ENCODE data around the gene OOSP3.
"Not testable (repeated sequence)": the region's sequence is repeated elsewhere in the genome, so short reads cannot be mapped to it uniquely, and the experiment has no call there.

The OOSP3 gene, protein sequence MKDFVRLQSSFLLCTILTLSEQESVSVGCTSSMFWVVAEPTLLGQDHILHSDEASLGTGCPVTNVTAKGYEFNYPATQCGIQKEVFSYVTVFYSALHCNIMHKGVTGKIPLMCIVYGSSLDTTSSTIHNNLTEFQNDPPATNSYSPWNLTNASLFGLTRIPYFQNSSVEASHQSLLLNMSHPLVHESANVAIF

DNA sequence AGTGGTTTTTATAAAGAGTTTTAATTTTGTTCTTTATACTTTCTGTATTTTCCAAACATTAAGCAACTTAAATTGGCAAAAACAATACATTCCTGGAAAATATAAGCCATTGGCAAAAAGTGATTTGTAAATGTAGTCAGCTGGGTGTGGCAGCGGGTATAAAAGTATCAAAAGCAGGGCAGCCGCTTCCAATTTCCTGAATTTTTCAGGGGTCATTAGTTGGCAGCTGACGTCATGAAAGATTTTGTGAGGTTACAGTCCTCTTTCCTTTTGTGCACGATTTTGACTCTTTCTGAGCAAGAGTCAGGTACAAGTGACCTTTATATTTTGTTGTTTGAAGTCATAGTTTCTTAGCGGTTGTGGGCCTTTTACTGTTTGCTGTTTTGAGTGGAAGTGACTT, at the start of gene OOSP3:
Gene OOSP3 (plus strand): TSS at position 208 of the 400 bp plus-strand sequence. CDS start 27 bp downstream, at position 235.
- DNase-seq (ENCODE audit: low read depth in 2 of 3, low spot score in 2 of 3) = no peak

DNA sequence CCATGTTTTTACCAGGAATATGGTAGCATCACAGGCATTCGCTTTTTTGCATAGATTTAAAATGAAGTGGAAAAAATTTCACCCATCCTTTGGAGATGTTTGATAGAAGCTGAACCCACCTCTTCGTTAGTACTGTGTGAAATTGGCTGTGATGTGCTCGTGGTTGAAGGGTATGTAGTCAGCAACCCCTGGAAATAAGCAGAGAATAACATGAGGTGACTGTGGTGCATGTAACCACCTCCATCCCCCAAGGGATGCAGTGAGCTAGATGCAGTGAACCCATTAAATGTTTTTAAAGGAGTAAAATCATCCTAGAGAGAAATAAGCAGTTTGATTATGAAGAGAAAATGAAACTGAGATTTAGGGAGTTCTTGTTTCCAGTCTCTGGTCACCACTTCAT, 49.2 kb upstream of the OOSP3 start:
- no peak for DNase-seq (ENCODE audit: low read depth in 2 of 3, low spot score in 2 of 3)

DNA sequence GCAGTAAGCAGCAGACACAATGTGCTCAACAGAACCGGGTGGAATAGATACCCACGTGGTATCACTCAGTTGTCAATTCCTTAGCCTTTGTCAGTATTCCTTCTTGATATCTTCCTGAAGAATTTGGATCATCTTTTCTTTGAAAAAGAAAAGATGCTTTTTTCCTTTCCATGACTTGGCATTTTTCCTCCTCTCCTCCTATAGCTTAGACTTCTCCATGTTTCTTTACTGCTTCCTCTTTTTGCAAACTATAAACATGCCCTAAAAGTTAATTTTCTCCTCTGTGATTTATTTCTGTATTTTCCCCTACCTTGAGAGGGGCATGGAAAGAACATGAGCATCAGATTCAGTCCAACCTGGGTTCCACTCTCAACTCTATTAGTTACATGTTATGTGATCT, 45.0 kb upstream of the OOSP3 start:
- DNase-seq (ENCODE audit: low read depth in 2 of 3, low spot score in 2 of 3) = no peak

DNA sequence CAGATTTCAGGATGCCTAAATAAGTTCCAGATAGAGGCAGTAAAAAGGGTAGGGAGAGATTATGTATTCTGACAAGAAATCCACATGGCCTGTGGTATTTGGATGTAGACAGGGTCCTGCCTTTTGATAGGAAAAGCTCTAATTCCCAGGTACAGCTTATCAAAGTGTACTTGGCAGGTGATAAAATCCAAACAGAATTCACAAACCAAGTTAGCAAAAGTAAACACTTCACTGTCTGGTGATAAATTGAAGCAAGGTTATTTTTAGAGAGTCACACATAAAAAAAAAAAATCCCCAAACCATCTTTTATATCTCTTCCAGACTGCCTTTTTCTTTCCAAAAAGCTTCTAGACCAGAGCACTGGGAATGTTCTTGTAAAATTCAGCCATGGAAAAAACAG, 39.0 kb upstream of the OOSP3 start:
- DNase-seq (ENCODE audit: low read depth in 2 of 3, low spot score in 2 of 3) = no peak

DNA sequence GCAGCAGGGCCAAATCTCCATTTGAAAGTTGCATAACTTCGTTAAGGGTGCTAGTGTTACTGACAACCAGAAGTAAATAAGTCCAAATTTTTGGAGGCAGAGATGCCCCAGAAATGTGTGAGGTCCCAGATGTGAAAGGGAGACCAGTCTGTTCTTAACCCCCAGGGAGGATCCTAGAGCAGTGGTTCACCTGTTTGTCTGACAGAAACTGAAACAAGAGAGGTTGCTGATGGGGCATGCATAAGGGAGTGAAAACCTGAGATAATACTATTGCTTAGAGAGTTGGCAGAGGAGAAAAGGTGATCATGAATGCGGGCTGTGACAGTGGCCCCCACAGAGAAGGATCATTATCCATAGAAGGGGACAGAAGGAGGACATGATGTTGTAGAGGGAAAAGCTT, 37.1 kb upstream of the OOSP3 start:
- no peak for DNase-seq (ENCODE audit: low read depth in 2 of 3, low spot score in 2 of 3)

DNA sequence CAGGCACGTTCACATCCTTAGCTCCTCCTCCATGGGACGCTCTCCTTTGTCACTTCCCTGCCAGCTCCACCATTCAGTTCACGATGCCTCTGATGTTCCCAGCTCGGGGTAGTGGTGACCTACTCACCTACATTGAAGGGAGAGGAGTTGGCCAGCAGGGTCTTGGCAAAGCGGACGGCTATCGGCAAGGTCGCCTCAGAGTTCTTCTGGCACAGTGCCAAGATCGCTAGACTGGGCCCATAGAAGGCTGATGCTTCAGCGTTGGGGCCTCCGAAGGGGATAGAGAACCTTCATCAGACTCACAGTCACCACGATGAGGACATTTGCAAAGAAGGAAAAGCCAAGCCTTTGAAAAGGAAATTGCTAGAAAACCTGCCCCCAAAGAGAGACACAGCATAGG, 36.3 kb upstream of the OOSP3 start:
- DNase-seq (ENCODE audit: low read depth in 2 of 3, low spot score in 2 of 3) = no peak

DNA sequence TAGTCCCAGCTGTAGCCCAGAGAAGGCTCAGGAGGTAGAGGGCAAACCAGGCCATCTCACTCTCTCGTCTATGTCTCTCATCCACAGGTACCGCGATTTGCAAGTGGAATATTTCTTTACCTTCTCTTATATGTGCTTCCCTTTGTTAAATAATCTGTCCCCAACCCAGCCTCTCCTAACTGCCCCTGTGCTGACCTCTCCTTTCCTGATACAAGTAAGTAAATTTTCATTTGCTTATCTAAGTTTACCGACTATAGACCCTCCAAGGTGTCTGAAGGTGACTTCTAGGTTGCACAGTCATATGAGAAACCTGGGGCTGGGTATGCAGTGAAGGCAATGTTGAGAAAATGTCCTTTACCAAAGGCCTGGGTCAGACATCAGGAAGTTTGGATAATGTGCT, 33.2 kb upstream of the OOSP3 start, which contains the start of gene CBLIF:
Gene CBLIF (minus strand): TSS at position 101 of the 400 bp plus-strand sequence. CDS start 46 bp downstream, at position 55.
- DNase-seq (ENCODE audit: low read depth in 2 of 3, low spot score in 2 of 3) = no peak

DNA sequence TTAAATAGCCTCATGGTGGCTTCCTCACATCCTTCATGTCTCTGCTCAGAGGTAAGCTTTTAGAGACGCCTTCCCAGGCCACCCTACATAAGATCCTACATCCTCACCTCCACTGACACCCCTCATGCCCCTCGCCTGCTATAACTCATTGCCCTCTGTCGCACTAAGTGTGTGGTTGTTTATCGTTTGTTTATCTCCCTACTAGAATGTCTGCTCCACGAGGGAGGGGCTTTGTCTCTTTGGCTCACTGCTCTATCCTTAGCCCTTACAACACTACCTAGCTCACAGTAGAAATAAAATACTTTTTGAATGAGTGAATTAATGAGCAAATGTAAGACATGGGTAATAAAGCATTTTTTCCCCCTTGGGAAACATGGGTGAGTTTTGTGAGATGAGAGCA, 32.0 kb upstream of the OOSP3 start:
- no peak for DNase-seq (ENCODE audit: low read depth in 2 of 3, low spot score in 2 of 3)

DNA sequence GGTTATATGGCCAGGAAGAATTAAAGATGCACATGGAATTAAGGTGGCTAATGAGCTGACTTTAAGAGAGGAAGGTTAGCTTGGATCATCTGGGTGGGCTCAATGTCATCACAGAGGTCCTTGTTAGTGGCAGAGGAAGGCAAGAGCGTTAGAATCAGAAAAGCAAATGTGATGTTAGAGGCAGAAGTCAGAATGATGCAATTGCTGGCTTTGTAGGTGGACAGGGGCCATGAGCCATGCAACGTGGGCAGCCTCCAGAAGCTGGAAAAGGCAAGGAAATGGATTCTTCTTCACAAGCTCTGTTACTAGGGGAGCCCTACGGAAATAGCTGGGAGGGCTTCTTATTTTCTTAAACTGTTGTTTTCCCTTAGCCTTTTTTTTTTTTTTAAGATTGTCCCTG, 31.0 kb upstream of the OOSP3 start:
- no peak for DNase-seq (ENCODE audit: low read depth in 2 of 3, low spot score in 2 of 3)

DNA sequence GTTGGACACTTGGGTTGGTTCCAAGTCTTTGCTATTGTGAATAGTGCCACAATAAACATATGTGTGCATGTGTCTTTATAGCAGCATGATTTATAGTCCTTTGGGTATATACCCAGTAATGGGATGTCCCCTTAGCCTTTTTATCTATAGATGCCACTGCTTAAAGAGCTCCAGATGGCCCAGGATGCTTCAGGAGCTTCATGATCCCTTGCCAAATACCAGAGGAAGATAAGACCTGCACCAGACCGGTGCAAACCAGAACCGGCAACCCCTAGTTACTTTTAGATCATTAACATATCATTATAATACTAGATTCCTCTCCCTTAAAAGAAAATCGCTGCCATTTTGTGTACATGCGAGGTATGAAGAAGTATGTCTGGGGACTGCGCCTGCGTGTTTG, 30.1 kb upstream of the OOSP3 start:
- not testable (repeated sequence) for DNase-seq (ENCODE audit: low read depth in 2 of 3, low spot score in 2 of 3)

DNA sequence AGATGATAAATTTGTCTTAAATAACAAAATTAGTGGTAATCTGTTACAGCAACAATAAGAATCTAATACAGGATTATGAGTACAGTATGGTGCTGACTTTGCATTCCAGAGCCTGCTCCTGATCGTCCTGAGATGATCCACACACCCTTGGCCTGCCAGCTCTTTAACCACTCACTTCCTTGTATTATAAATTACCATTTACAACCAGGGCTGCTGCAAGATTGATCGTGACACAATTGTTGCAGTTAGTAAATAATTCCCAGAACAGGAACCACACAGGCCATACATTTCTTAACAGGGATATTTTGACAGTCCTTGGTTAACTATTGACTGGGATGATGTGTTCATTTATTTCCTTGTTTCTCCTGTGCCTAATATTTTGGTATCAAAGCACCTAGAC, 29.5 kb upstream of the OOSP3 start:
- no peak for DNase-seq (ENCODE audit: low read depth in 2 of 3, low spot score in 2 of 3)

DNA sequence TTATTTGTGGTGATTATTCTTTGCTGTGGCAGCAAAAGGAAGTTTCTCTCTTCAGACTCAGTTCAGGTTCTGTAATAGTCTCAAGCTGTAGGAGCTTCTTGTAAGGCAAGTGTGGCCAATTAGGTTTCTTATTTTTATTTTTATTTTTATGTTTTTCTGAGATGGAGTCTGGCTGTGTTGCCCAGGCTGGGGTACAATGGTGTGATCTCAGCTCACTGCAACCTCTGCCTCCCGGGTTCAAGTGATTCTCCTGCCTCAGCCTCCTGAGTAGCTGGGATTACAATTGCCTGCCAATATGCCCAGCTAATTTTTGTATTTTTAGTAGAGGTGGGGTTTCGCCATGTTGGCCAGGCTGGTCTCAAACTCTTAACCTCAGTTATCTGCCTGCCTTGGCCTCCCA, 29.0 kb upstream of the OOSP3 start:
- DNase-seq (ENCODE audit: low read depth in 2 of 3, low spot score in 2 of 3) = not testable (repeated sequence)

DNA sequence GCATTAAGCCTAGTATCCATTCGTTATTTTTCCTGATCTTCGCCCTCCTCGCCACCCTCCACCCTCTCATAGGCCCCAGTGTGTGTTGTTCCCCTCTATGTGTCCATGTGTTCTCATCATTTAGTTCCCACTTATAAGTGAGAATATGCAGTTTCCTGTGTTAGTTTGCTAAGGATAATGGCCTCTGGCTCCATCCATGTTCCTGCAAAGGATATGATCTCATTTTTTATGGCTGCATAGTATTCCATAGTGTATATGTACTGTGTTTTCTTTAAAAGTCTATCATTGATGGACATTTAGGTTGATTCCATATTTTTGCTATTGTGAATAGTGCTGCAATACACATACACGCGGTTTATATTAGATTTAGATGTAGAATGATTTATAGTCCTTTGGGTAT, 27.2 kb upstream of the OOSP3 start:
- DNase-seq (ENCODE audit: low read depth in 2 of 3, low spot score in 2 of 3) = not testable (repeated sequence)

DNA sequence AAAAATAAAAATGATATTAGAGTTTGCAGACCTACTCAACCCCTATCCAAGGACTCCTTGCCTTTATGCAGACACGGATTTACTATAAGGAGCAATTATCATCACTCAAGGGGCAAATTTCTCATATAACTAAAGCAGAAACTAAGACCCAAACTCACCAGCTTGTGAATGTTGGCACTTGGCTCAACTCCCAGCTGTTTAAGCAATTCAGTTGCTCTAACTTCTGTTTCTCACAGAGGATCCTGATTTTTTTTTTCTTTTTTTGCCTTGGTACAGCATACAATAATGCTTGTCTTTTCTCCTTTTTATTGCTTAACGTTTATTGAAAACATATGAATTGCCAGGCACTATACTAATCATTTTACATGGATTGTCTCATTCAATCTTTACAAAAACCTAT, 23.7 kb upstream of the OOSP3 start:
- DNase-seq (ENCODE audit: low read depth in 2 of 3, low spot score in 2 of 3) = no peak

DNA sequence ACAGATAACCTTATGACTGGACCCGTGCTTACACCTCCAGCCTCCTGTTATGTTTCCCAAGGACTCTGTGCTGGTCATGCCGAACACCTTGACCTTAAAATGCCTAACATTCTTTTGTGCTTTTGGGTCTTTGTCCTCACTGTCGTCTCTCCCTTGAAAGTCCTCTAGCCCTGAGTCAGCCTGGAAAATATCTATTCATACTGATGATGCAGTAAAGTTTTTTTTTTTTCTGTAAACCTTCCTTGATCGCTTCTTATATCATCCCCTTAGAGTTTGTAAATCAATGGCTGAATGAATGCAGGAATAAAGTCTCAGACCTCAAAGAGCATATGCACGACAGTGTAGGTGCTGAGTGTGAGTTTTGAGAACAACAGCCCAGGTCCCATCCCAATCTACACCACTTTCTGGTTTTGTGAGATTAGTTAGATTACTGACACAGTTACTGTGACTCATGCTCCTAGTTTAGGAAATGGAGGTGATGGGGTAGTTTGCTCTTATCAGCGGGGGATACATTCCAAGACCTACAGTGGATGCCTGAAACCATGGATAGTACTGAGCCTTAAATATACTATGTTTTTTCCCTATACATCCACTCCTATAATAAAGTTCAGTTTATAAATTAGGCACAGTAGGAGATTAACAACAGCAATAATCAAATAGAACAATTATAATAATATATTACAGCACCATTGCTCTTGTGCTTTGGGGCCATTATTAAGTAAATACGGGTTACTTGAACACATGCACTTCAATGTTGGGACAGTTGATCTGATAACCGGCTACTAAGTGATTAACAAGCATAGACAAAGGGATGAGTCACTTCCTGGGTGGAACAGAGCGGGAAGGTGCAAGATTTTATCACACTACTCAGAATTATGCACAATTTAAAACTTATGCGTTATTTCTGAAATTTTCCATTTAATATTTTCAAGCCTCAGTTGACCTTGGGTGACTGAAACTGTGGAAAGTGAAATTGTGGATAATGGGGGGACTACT, 20.8 kb upstream of the OOSP3 start:
- DNase-seq (ENCODE audit: low read depth in 2 of 3, low spot score in 2 of 3) = no peak

DNA sequence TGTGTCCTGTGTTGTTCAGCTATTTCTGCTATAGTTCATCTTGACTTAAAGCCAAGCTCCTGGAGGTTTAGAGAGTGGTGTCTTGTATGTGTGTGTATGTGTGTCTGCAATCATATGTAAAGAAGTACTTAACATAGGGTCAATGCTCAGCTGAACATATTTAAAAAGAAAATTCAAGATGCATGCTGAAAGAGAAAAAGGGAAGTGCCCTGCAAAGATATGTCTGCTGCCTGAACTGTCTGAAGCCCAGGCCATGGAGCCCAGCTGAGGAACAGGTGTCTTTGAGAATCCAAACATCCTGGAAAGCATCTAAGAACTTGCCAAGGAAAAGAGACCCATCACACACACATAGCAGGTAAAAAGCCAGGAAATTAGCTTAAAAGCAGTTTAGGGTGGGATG, 18.9 kb upstream of the OOSP3 start:
- DNase-seq (ENCODE audit: low read depth in 2 of 3, low spot score in 2 of 3) = no peak

DNA sequence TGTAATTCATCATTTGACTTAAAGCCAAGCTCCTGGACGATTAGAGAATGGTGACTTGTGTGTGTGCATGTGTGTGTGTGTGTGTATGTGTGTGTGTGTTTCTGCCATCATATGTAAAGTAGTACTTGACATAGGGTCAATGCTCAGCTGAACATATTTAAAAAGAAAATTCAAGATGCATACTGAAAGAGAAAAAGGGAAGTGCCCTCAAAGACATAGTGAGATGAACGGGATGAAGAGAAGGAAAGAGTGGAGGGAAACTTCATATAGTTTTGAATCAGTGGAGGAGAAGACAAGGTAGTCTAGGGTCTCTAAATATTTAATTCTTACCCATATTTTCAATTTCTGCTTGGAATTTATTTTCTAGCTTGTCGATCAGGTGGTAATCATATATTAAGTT, 16.3 kb upstream of the OOSP3 start:
- DNase-seq (ENCODE audit: low read depth in 2 of 3, low spot score in 2 of 3) = no peak

DNA sequence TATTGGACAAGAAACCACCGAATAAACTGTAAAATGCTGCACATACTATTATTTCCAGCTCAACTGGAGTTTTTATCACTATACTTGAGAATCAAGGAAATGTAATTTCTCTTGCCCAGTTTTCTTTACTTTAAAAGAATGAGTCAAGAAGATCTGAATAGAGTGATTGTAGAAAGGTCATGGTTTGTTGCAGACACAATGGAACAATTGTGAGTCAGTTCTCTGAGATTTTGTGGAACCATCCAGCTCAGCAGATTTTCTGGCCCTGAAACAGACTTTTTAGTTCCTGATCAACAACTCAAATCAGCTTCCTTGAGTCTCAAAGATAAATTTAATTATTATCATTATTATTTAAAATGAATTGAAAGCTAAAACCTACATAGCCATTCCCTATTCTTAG, 13.6 kb upstream of the OOSP3 start:
- DNase-seq (ENCODE audit: low read depth in 2 of 3, low spot score in 2 of 3) = no peak

DNA sequence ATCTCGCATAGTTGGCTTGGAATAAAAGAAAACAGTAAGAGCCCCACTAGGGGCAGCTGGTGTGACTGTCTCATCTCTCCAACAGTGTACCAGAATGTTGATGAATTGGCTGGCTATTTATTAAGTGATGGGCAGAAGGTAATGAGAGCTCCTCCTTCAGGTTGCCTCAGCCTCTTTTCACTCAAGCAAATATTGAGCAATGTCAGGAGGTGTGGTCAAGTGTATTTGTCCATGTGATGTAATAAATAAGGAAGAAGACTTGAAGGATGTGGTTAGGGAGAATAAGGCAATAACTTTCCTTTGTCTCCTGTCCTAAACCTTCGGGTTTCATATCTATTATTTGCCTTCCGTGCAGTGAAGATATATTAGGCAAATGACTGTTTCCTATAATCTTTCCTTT, 12.2 kb upstream of the OOSP3 start, which contains the start of gene TCN1:
Gene TCN1 (minus strand): TSS at position 91 of the 400 bp plus-strand sequence. CDS start 17 bp downstream, at position 74.
- no peak for DNase-seq (ENCODE audit: low read depth in 2 of 3, low spot score in 2 of 3)

DNA sequence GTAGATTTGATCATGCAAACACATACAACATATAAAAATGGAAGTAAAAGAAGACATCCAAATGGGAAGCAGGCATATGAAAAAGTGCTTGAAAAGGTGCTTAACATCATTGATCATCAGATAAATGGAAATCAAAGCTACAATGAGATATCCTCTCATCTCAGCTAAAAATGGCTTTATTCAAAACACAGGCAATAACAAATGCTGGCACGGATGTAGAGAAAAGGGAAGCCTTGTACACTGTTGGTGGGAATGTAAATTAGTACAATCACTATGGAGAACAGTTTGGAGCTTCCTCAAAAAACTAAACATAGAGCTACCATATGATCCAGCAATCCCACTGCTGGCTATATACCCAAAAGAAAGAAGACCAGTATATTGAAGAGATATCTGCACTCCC, 11.7 kb upstream of the OOSP3 start:
- no peak for DNase-seq (ENCODE audit: low read depth in 2 of 3, low spot score in 2 of 3)

DNA sequence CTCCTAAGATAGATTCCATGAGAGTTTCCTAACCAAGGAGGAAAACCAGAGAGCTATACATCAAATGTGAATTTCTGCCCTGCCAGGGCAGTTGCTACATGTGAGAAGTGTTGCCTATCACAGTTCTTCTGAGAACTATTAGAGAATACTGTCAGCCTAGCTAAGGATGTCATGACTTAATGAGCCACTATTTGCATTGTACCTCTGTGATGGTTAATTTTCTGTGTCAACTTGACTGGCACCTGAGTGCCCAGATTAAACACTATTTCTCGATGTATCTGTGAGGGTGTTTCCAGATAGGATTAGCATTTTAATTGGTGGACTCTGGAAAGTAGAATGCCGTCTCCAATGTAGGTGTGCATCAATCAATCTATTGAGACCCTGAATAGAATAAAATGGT, 10.6 kb upstream of the OOSP3 start:
- DNase-seq (ENCODE audit: low read depth in 2 of 3, low spot score in 2 of 3) = no peak

DNA sequence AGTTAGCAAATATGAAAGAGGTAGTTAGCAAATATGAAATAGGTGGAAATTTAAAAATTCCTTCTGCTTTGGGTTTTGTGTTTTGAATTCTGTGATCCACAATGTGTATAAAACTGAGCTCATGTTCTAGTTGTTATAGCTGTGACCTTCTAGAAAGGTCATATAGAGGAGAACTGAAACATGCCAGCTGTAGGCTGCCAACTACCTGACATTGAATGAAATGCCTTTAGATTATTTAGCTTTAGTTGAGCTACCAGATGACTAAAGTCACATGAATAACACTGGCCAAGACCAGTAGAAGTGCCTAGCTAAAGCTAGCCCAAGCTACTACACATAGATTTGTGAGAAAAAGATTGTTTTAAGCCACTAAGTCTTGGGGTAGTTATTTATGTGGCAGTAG, 6.5 kb upstream of the OOSP3 start:
- no peak for DNase-seq (ENCODE audit: low read depth in 2 of 3, low spot score in 2 of 3)

Data from activated CD8-positive, alpha-beta memory T cell treated with anti-CD3 and anti-CD28 coated beads for 48 hours (primary cell).